Tibial nerve (tissue), 4 donors: ENCODE results near the gene ZNF740. TPM values are rescaled to one million over a fixed set of nuclear protein-coding genes. Genes with fewer than 3 reads are reported as not detected.
"Not testable (repeated sequence)": the region's sequence is repeated elsewhere in the genome, so short reads cannot be mapped to it uniquely, and the experiment has no call there.

Source experiments
- DNase-seq, 2 donors: peaks; one replicate each; pipeline ENCODE4 v3.0.0-alpha.2; 2019; ENCODE audit warnings: low spot score in 2 of 2
- H3K27ac ChIP-seq, 4 donors: fragments of 200-600 bp; sonication (generic) in 3 of 4; one replicate each; pipeline ENCODE4 v1.5.1; 2017 to 2019; ENCODE audit warnings: mild to moderate bottlenecking in 1 of 4
- H3K27me3 ChIP-seq, 2 donors: fragments of 200-600 bp; sonication (generic) in 1 of 2; one replicate each; pipeline versions ENCODE4 v1.5.1 to v1.6.0; 2017 to 2019
- H3K36me3 ChIP-seq, 3 donors: fragments of 200-600 bp; sonication (generic); one replicate each; pipeline ENCODE4 v1.5.1; 2018 to 2019
- H3K4me1 ChIP-seq, 4 donors: fragments of 200-600 bp; sonication (generic) in 3 of 4; one replicate each; pipeline ENCODE4 v1.5.1; 2017 to 2019
- H3K4me3 ChIP-seq, 4 donors: fragments of 200-600 bp; sonication (generic) in 3 of 4; one replicate each; pipeline ENCODE4 v1.5.1; 2017 to 2019; ENCODE audit warnings: mild to moderate bottlenecking in 1 of 4, moderate library complexity in 1 of 4
- H3K9me3 ChIP-seq, 4 donors: fragments of 200-600 bp; sonication (generic) in 3 of 4; one replicate each; pipeline ENCODE4 v1.5.1; 2017 to 2019
- EP300 ChIP-seq, 2 donors: sonication (generic); formaldehyde crosslinking; IDR thresholded peaks; one replicate each; pipeline ENCODE4 v1.6.1; 2017; ENCODE audit warnings: antibody characterized with exemption in 2 of 2, mild to moderate bottlenecking in 1 of 2
- POLR2A ChIP-seq, 2 donors: fragments of 450-650 bp; IDR thresholded peaks; one replicate each; pipeline ENCODE4 v1.6.1; 2017; ENCODE audit warnings: antibody characterized with exemption in 2 of 2, mild to moderate bottlenecking in 2 of 2, moderate library complexity in 2 of 2
- WGBS, 2 donors: methylation state at CpG; one replicate each; pipeline ENCODE4 v1.1.5; 2018; 5-methylcytosine and 5-hydroxymethylcytosine counted together
- total RNA-seq, 4 donors: library from RNA; depleted of rRNA; stranded (reverse); fragments of >200 nt; gene quantifications; one replicate each; pipeline ENCODE4 v1.1.0, GENCODE V29; 2016
- TF ChIP-seq, protein P1 (sequence below), 5 experiments: fragments of 200-600 bp in 3 of 5; fragments of 450-650 bp in 2 of 5; sonication (generic) in 3 of 5; IDR thresholded peaks; one replicate each; pipeline ENCODE4 v1.5.1; 2016 to 2019; ENCODE audit warnings: antibody characterized with exemption in 5 of 5, mild to moderate bottlenecking in 3 of 5, moderate library complexity in 2 of 5

ZNF740 gene
- total RNA-seq, 4 donors from 2014 or later: 10.2 to 67.7 (median 22.7) TPM

DNA sequence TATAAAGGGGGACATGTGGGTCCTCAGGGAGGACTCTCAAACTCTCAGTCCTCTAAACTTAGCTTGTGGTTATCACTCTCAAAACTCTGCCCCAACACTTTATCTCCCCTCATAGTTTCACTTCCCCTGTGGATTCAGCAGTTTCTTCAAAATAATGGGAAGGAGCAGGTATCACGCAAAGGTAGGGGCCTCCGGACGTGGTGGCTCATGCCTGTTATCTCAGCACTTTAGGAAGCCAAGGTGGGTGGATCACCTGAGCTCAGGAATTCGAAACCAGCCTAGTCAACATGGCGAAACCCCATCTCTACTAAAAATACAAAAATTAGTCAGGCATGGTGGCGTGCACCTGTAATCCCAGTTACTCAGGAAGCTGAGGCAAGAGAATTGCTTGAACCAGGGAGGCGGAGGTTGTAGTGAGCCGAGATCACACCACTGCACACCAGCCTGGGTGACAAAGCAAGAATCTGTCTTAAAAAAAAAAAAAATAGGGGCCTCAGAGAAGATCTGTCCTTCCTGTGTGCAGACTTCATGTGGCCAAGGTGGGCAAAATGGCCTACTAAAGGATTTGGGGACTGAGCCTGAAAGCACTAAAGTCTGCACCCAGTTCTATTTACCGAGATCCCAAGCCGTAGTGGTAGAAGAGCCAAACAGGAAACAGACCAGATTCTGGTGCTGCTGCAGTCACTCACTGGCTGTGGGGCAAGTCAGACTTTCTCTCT is 20.1 kb downstream of the ZNF740 start:
- no peak for DNase-seq
- no peaks in the 10 kb centered on the region for H3K27me3 ChIP-seq
- peaks cover 0 to 20% (median 14%) of the 10 kb centered on the region in 4 donors for H3K4me1 ChIP-seq
- WGBS, 2 donors: 69 to 76% methylated on average over 10 of the region's 10 CpGs
- TF ChIP-seq EP300 (IDR thresholded peaks at IDR 0.05): no peak
- TF ChIP-seq POLR2A (IDR thresholded peaks at IDR 0.05): no peak
- TF ChIP-seq, protein P1, sequence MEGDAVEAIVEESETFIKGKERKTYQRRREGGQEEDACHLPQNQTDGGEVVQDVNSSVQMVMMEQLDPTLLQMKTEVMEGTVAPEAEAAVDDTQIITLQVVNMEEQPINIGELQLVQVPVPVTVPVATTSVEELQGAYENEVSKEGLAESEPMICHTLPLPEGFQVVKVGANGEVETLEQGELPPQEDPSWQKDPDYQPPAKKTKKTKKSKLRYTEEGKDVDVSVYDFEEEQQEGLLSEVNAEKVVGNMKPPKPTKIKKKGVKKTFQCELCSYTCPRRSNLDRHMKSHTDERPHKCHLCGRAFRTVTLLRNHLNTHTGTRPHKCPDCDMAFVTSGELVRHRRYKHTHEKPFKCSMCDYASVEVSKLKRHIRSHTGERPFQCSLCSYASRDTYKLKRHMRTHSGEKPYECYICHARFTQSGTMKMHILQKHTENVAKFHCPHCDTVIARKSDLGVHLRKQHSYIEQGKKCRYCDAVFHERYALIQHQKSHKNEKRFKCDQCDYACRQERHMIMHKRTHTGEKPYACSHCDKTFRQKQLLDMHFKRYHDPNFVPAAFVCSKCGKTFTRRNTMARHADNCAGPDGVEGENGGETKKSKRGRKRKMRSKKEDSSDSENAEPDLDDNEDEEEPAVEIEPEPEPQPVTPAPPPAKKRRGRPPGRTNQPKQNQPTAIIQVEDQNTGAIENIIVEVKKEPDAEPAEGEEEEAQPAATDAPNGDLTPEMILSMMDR (IDR thresholded peaks at IDR 0.05): no peak
- no peak overlapping the region for H3K4me3 ChIP-seq
- no peaks in the 10 kb centered on the region for H3K9me3 ChIP-seq
- H3K36me3 ChIP-seq: no peaks in the 10 kb centered on the region
- H3K27ac ChIP-seq: no peak overlapping the region

GRCh38 chr12:53201177-53201541 is 20.6 kb downstream of the ZNF740 start:
- H3K27me3 ChIP-seq: no peaks in the 10 kb centered on the region
- H3K27ac ChIP-seq: no peak overlapping the region
- H3K9me3 ChIP-seq: no peaks in the 10 kb centered on the region
- no peaks in the 10 kb centered on the region for H3K36me3 ChIP-seq
- TF ChIP-seq EP300 (IDR thresholded peaks at IDR 0.05) (no peak), POLR2A (IDR thresholded peaks at IDR 0.05) (no peak)
- peaks cover 0 to 25% (median 16%) of the 10 kb centered on the region in 4 donors for H3K4me1 ChIP-seq
- no peak for DNase-seq
- 52 to 69% methylated on average over 1 of the region's 1 CpG for WGBS, 2 donors
- no peak overlapping the region for H3K4me3 ChIP-seq

DNA sequence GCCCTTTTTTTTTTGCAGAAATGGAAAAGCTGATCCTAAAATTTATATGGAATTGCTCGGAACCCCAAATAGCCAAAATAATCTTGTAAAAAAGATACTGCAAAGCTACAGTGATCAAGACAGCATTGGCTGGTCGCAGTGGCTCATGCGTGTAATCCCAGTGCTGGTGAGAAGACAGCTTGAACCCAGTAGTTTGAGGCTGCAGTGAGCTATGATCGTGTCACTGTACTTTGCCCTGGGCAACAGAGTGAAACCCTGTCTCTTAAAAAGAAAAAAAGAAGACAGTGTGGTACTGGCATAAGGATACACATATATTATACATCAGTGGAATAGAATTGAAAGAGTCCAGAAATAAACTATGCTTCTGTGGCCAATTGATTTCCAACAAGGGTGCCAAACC is 21.1 kb downstream of the ZNF740 start:
- no peaks in the 10 kb centered on the region for H3K36me3 ChIP-seq
- H3K4me1 ChIP-seq: peaks cover 0 to 30% (median 18%) of the 10 kb centered on the region in 4 donors
- H3K9me3 ChIP-seq: no peaks in the 10 kb centered on the region
- no peak overlapping the region for H3K27ac ChIP-seq
- no peak for DNase-seq
- WGBS, 2 donors: 86 to 88% methylated on average over 4 of the region's 4 CpGs
- no peak overlapping the region for H3K4me3 ChIP-seq
- TF ChIP-seq, protein P1 (IDR thresholded peaks at IDR 0.05): no peak
- no peak for TF ChIP-seq POLR2A (IDR thresholded peaks at IDR 0.05)
- H3K27me3 ChIP-seq: no peaks in the 10 kb centered on the region

DNA sequence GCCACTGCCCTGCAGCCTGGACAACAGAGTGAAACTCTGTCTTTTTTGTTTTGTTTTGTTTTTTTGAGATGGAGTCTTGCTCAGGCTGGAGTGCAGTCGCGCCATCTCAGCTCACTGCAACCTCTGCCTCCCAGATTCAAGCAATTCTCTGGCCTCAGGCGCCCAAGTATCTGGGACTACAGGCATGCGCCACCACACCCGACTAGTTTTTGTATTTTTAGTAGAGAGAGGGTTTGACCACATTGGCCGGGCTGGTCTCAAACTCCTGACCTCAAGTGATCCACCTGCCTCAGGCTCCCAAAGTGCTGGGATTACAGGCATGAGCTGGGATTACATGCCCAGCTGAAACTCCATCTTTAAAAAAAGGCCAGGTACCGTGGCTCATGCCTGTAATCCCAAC is 21.8 kb downstream of the ZNF740 start:
- not testable (repeated sequence) for DNase-seq, H3K9me3 ChIP-seq, H3K4me3 ChIP-seq, H3K27ac ChIP-seq, H3K36me3 ChIP-seq, H3K27me3 ChIP-seq
- peaks cover 0 to 34% (median 18%) of the 10 kb centered on the region in 4 donors for H3K4me1 ChIP-seq
- 87% methylated on average over 7 of the region's 7 CpGs for WGBS, 2 donors

DNA sequence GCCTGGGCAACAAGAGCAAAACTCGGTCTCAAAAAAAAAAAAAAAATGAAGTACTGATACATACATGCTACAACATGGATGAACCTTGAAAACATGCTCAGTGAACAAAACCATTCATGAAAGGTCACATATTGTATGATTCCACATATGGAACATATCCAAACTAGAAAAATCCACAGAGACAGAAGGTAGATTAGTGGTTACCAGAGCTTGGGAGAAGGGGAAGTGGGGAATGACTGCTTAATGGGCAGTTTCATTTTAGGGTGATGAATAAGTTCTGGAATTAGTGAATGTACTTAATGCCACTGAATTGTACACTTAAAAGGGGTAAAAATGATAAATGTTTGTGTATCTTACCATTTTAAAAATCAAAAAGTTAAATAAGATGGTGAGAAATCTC is 23.8 kb downstream of the ZNF740 start:
- 90 to 100% methylated on average over 1 of the region's 1 CpG for WGBS, 2 donors
- Histone ChIP-seq H3K4me1 (peaks cover 0 to 37% (median 20%) of the 10 kb centered on the region in 4 donors), H3K27ac (no peak overlapping the region), H3K27me3 (no peaks in the 10 kb centered on the region), H3K36me3 (peaks cover 0 to 3% (median 0%) of the 10 kb centered on the region in 3 donors), H3K9me3 (no peaks in the 10 kb centered on the region), H3K4me3 (no peak overlapping the region)
- TF ChIP-seq, protein P1 (IDR thresholded peaks at IDR 0.05): no peak
- DNase-seq: no peak

GRCh38 chr12:53205747-53206419 is 25.4 kb downstream of the ZNF740 start:
- DNase-seq: peak in 1 of 2 donors; percentile 46

More at GRCh38 chr12:53205747-53206419, 25.4 kb downstream of the ZNF740 start:
- Histone ChIP-seq H3K9me3 (no peaks in the 10 kb centered on the region), H3K27me3 (no peaks in the 10 kb centered on the region), H3K27ac (peak overlapping the region in 3 of 4 donors; percentile 51 to 64 (median 64)), H3K4me3 (peak overlapping the region in 1 of 4 donors; percentile 26), H3K4me1 (peaks cover 0 to 39% (median 18%) of the 10 kb centered on the region in 4 donors), H3K36me3 (peaks cover 0 to 18% (median 0%) of the 10 kb centered on the region in 3 donors)
- WGBS, 2 donors: 35 to 44% methylated on average over 7 of the region's 7 CpGs
- TF ChIP-seq, protein P1 (IDR thresholded peaks at IDR 0.05): no peak
- TF ChIP-seq POLR2A (IDR thresholded peaks at IDR 0.05) (no peak), EP300 (IDR thresholded peaks at IDR 0.05) (no peak)
